ENCODE data around the gene IFT122. TPM values are rescaled to one million over a fixed set of nuclear protein-coding genes. Genes with fewer than 3 reads are reported as not detected.
A peak's percentile ranks its signal among the peaks of the same experiment; 100 is the strongest.

IFT122 gene
- total and polyA plus RNA-seq, 3 experiments from 2014 or later, result 4.3 to 16.5 (median 16.4) TPM

- CTCF ChIA-PET, result no interaction called here
- H3K9me3 Mint-ChIP-seq, result no peaks in the 10 kb centered on the region
- H3K27me3 Mint-ChIP-seq, result no peaks in the 10 kb centered on the region
Measured at GRCh38 chr3:129418041-129418973, 21.7 kb upstream of the IFT122 start.

DNA sequence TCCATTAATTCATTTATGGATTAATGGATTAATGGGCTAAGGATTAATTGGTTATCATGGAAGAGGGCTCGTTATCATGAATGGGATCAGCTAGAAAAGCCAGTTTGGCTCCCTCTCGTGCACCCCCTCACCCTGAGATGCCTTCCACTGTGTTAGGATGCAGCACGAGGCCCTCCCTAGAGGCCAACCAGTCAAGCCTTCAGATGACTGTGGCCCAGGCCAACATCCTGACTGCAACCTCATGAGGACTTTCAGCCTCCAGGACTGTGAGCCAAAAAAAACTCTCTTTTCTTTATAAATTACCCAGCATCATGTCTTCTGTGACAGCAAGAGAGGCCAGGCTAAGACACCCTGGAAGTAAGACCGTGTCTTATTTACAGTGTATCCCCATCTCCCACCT is 20.5 kb upstream of the IFT122 start:
- H3K27me3 Mint-ChIP-seq, result no peaks in the 10 kb centered on the region
- H3K36me3 Mint-ChIP-seq, result peaks cover 0 to 1% (median 0%) of the 10 kb centered on the region in 3 donors
- CTCF ChIA-PET, result no interaction called here
- H3K4me3 Mint-ChIP-seq, result no peak overlapping the region
- no peaks in the 10 kb centered on the region for H3K27me3 ChIP-seq (ENCODE audit: insufficient read depth, low read length, poor library complexity, severe bottlenecking)
- H3K4me3 ChIP-seq (ENCODE audit: low read length), result no peak overlapping the region
- POLR2A ChIA-PET, result no interaction called here
- no peak for DNase-seq
- no peaks in the 10 kb centered on the region for H3K4me1 ChIP-seq (ENCODE audit: insufficient read depth, low read length)
- peak overlapping the region in 1 of 8 donors; percentile 43 for H3K27ac Mint-ChIP-seq
- H3K9me3 Mint-ChIP-seq, result no peaks in the 10 kb centered on the region
- no peaks in the 10 kb centered on the region for H3K4me1 Mint-ChIP-seq
- H3K36me3 ChIP-seq (ENCODE audit: insufficient read depth, low read length), result no peaks in the 10 kb centered on the region
- no peaks in the 10 kb centered on the region for H3K9me3 ChIP-seq (ENCODE audit: low read length)
- H3K27ac ChIP-seq (ENCODE audit: low read depth, low read length), result no peak overlapping the region

More at GRCh38 chr3:129418041-129418973, 21.7 kb upstream of the IFT122 start:
- Mint-ChIP-seq H3K27ac (no peak overlapping the region), H3K4me1 (no peaks in the 10 kb centered on the region), H3K36me3 (no peaks in the 10 kb centered on the region), H3K4me3 (no peak overlapping the region)
- H3K27me3 ChIP-seq (ENCODE audit: insufficient read depth, low read length, poor library complexity, severe bottlenecking), result no peaks in the 10 kb centered on the region
- no peaks in the 10 kb centered on the region for H3K36me3 ChIP-seq (ENCODE audit: insufficient read depth, low read length)
- no peak for DNase-seq
- no peaks in the 10 kb centered on the region for H3K4me1 ChIP-seq (ENCODE audit: insufficient read depth, low read length)
- H3K4me3 ChIP-seq (ENCODE audit: low read length), result no peak overlapping the region
- no peaks in the 10 kb centered on the region for H3K9me3 ChIP-seq (ENCODE audit: low read length)
- H3K27ac ChIP-seq (ENCODE audit: low read depth, low read length), result no peak overlapping the region
- POLR2A ChIA-PET, result no interaction called here

DNA sequence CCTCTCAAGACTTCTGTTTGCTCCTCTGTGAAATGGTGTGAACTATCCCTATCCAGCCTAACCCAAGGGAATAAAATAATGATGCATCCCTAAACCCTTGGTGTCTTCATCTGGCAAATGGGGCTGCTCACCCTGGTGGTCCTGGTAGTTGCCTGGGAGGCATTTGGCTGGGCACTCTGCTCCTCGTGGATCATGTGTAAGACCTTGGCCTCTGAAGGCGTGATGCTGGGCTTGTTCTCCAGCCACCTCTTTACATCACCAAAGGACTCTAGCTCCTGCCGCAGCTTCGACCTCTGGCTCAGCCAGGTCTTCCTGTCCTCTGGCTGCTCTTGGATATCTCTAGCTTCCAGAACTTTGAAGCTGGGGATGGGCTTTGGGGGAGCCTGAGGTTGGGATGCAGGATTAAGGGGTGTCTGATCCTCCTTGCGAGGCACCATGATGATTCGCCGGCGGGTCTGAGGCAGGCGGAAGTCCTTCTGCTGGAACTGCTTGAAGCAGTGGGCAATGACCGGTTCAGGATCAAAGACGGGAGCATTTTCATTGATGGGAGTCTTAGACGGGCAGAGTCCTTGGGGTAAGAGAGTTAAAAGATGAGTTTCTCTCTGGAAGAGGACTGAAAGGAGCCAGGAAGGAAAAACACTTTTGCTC is 18.7 kb upstream of the IFT122 start:
- POLR2A ChIA-PET, result no interaction called here
- CTCF ChIA-PET, result no interaction called here
- H3K9me3 ChIP-seq (ENCODE audit: low read length), result no peaks in the 10 kb centered on the region
- no peak for DNase-seq
- H3K4me3 Mint-ChIP-seq, result no peak overlapping the region
- H3K27ac Mint-ChIP-seq, result no peak overlapping the region
- no peaks in the 10 kb centered on the region for H3K4me1 Mint-ChIP-seq
- no peaks in the 10 kb centered on the region for H3K27me3 Mint-ChIP-seq
- H3K36me3 ChIP-seq (ENCODE audit: insufficient read depth, low read length), result no peaks in the 10 kb centered on the region
- H3K4me1 ChIP-seq (ENCODE audit: insufficient read depth, low read length), result no peaks in the 10 kb centered on the region
- no peaks in the 10 kb centered on the region for H3K27me3 ChIP-seq (ENCODE audit: insufficient read depth, low read length, poor library complexity, severe bottlenecking)
- no peak overlapping the region for H3K4me3 ChIP-seq (ENCODE audit: low read length)
- H3K27ac ChIP-seq (ENCODE audit: low read depth, low read length), result no peak overlapping the region
- peaks cover 0 to 1% (median 0%) of the 10 kb centered on the region in 3 donors for H3K36me3 Mint-ChIP-seq
- no peaks in the 10 kb centered on the region for H3K9me3 Mint-ChIP-seq

- Mint-ChIP-seq H3K27ac (no peak overlapping the region), H3K9me3 (no peaks in the 10 kb centered on the region), H3K4me1 (no peaks in the 10 kb centered on the region), H3K27me3 (no peaks in the 10 kb centered on the region), H3K36me3 (peaks cover 0 to 1% (median 0%) of the 10 kb centered on the region in 3 donors), H3K4me3 (no peak overlapping the region)
- no peak for DNase-seq
- H3K36me3 ChIP-seq (ENCODE audit: insufficient read depth, low read length), result no peaks in the 10 kb centered on the region
- ChIA-PET POLR2A (no interaction called here), CTCF (no interaction called here)
- H3K4me3 ChIP-seq (ENCODE audit: low read length), result no peak overlapping the region
- H3K9me3 ChIP-seq (ENCODE audit: low read length), result no peaks in the 10 kb centered on the region
- no peaks in the 10 kb centered on the region for H3K27me3 ChIP-seq (ENCODE audit: insufficient read depth, low read length, poor library complexity, severe bottlenecking)
- H3K27ac ChIP-seq (ENCODE audit: low read depth, low read length), result no peak overlapping the region
- H3K4me1 ChIP-seq (ENCODE audit: insufficient read depth, low read length), result no peaks in the 10 kb centered on the region
Measured at GRCh38 chr3:129421988-129422745, 17.9 kb upstream of the IFT122 start.

GRCh38 chr3:129422897-129423296 is 17.1 kb upstream of the IFT122 start:
- Mint-ChIP-seq H3K4me1 (peaks cover 3 to 4% (median 4%) of the 10 kb centered on the region in 3 donors), H3K36me3 (peaks cover 0 to 1% (median 0%) of the 10 kb centered on the region in 3 donors), H3K27me3 (no peaks in the 10 kb centered on the region), H3K4me3 (no peak overlapping the region), H3K27ac (no peak overlapping the region), H3K9me3 (no peaks in the 10 kb centered on the region)
- ChIA-PET CTCF (no interaction called here), POLR2A (no interaction called here)
- Histone ChIP-seq H3K4me1 (ENCODE audit: insufficient read depth, low read length) (peaks cover 3% of the 10 kb centered on the region), H3K9me3 (ENCODE audit: low read length) (no peaks in the 10 kb centered on the region), H3K4me3 (ENCODE audit: low read length) (no peak overlapping the region), H3K27ac (ENCODE audit: low read depth, low read length) (no peak overlapping the region), H3K36me3 (ENCODE audit: insufficient read depth, low read length) (no peaks in the 10 kb centered on the region), H3K27me3 (ENCODE audit: insufficient read depth, low read length, poor library complexity, severe bottlenecking) (no peaks in the 10 kb centered on the region)
- DNase-seq, result no peak

GRCh38 chr3:129424185-129424841 is 15.7 kb upstream of the IFT122 start:
- Histone ChIP-seq H3K27me3 (ENCODE audit: insufficient read depth, low read length, poor library complexity, severe bottlenecking) (no peaks in the 10 kb centered on the region), H3K9me3 (ENCODE audit: low read length) (no peaks in the 10 kb centered on the region), H3K36me3 (ENCODE audit: insufficient read depth, low read length) (no peaks in the 10 kb centered on the region), H3K4me1 (ENCODE audit: insufficient read depth, low read length) (peaks cover 7% of the 10 kb centered on the region), H3K4me3 (ENCODE audit: low read length) (no peak overlapping the region), H3K27ac (ENCODE audit: low read depth, low read length) (no peak overlapping the region)
- ChIA-PET CTCF (no interaction called here), POLR2A (no interaction called here)
- Mint-ChIP-seq H3K36me3 (peaks cover 0 to 4% (median 1%) of the 10 kb centered on the region in 3 donors), H3K4me1 (peaks cover 13 to 18% (median 15%) of the 10 kb centered on the region in 3 donors), H3K27me3 (no peaks in the 10 kb centered on the region), H3K9me3 (no peaks in the 10 kb centered on the region), H3K27ac (no peak overlapping the region), H3K4me3 (no peak overlapping the region)
- no peak for DNase-seq

- no peak overlapping the region for H3K4me3 ChIP-seq (ENCODE audit: low read length)
- no peak overlapping the region for H3K27ac ChIP-seq (ENCODE audit: low read depth, low read length)
- H3K27me3 ChIP-seq (ENCODE audit: insufficient read depth, low read length, poor library complexity, severe bottlenecking), result no peaks in the 10 kb centered on the region
- ChIA-PET POLR2A (no interaction called here), CTCF (interaction anchor here (1.2 kb wide), 1 partner anchor 671 kb away, joined by 3 read pairs; no protein-coding TSS in a partner anchor)
- no peaks in the 10 kb centered on the region for H3K9me3 ChIP-seq (ENCODE audit: low read length)
- peaks cover 0 to 9% (median 1%) of the 10 kb centered on the region in 3 donors for H3K36me3 Mint-ChIP-seq
- no peaks in the 10 kb centered on the region for H3K36me3 ChIP-seq (ENCODE audit: insufficient read depth, low read length)
- H3K4me3 Mint-ChIP-seq, result no peak overlapping the region
- no peaks in the 10 kb centered on the region for H3K9me3 Mint-ChIP-seq
- DNase-seq, result no peak
- H3K27me3 Mint-ChIP-seq, result no peaks in the 10 kb centered on the region
- H3K4me1 ChIP-seq (ENCODE audit: insufficient read depth, low read length), result peaks cover 7% of the 10 kb centered on the region
- H3K27ac Mint-ChIP-seq, result no peak overlapping the region
- peaks cover 15 to 26% (median 17%) of the 10 kb centered on the region in 3 donors for H3K4me1 Mint-ChIP-seq
Measured at GRCh38 chr3:129425213-129425612, 14.8 kb upstream of the IFT122 start.
